HG03575 (cell line): ENCODE data around the gene NDUFAF3.

ENCODE experiments used
- ATAC-seq: cut with Tn5 transposase; IDR thresholded peaks from one replicate; pipeline ENCODE4 v1.9.1; 2021; ENCODE audit not compliant: unreplicated experiment, insufficient number of reproducible peaks, low FRiP score; ENCODE audit errors: extremely low read depth

The NDUFAF3 gene

DNA sequence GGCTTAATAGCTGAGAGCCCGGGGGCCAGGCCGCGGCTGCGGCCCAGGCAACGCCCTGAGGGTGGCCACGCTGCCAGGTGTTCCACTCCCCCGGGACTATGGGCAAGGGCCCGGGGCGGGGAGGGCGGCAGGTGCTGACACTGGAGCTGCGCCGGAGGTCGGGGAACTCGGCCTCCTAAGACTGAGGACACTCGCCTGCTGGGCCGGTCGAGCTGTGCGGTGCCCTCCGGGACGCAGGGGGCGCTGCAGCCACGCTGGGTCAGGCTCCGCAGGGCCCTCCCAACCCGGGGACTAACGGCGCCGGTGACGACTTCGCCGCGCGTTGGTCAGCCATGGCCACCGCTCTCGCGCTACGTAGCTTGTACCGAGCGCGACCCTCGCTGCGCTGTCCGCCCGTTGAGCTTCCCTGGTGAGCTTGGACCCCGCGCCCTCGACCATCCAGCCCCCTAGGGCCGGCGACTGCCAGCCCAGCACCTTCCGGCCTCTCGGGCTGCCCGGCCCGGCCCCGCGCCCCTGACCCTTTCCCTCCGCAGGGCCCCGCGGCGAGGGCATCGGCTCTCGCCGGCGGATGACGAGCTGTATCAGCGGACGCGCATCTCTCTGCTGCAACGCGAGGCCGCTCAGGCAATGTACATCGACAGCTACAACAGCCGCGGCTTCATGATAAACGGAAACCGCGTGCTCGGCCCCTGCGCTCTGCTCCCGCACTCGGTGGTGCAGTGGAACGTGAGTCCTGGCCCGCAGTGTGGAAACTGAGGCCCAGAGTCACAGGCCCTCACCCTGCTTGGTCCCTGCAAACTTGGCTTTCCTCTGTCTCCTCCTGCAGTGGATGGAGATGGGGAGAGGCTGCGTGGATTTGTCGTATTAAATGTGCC is at the start of gene NDUFAF3:
Gene NDUFAF3, plus strand, starts transcription at position 309 of the 875 bp plus-strand sequence. Its CDS starts 24 bp downstream, at position 333.
- peak; percentile 21 for ATAC-seq

GRCh38 chr3:48974076-48974864 is 47.7 kb upstream of the NDUFAF3 start:
- no peak for ATAC-seq

GRCh38 chr3:48979451-48979850 is 42.5 kb upstream of the NDUFAF3 start:
- no peak for ATAC-seq

- ATAC-seq: no peak
These were observed 41.6 kb upstream of the NDUFAF3 start for GRCh38 chr3:48980295-48980694.

DNA sequence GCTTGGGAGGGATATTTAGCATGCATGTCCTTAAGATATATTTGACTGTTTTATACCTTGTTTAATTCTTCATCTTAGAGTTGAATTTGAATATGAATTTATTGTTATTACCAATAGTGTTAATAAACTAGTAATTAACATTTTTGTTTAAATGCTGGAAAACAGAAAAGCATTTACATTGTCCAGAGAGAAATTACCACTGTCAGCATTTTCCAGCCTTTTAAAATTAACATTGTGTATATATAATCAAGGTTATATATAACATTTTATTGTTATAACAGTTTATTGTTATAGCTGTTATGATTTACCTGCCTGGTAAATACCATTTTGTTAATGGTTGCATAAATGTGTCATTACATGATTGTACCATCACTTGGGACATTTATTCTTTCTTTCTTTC is 39.9 kb upstream of the NDUFAF3 start:
- ATAC-seq: no peak

- ATAC-seq: no peak
These were observed 39.2 kb upstream of the NDUFAF3 start for GRCh38 chr3:48982686-48983085.

DNA sequence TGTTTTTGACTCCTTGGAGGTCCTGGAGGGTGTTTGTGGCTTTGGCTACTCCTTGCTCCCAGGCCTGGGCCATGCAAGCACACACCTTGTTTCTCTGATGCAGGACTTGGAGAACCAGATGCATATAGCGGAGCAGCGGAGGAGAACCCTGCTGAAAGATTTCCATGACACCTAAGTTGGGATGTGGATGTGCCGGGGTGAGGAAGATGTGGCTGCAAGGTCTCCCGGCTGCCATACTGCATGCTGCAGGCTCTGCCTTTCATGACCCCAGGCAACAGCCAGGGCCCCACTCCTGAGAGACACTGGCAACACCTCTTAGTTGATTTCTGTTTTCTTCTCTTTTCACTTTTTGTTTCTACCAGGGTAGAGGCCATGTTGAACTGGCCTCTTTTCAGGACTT is 38.8 kb upstream of the NDUFAF3 start:
- ATAC-seq: no peak

DNA sequence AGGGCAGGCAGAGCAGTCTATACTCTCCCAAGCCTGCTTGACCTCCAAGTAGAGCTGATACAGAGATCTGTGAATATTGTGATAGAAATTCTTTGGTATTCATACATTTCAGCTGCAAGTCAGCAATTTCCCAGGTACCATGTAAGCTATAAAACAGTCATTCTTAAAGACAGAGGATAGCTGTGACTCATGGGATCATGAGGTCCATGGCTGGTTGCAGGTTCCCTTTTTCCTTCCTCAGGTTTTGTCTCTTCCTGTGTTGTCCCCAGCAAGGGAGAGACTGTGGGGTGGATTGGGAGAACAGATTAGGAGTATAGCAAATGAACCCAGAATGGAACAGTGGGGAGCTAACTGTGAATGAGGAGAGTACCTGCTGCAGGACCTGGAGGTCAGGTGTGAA is 37.3 kb upstream of the NDUFAF3 start:
- ATAC-seq: no peak

DNA sequence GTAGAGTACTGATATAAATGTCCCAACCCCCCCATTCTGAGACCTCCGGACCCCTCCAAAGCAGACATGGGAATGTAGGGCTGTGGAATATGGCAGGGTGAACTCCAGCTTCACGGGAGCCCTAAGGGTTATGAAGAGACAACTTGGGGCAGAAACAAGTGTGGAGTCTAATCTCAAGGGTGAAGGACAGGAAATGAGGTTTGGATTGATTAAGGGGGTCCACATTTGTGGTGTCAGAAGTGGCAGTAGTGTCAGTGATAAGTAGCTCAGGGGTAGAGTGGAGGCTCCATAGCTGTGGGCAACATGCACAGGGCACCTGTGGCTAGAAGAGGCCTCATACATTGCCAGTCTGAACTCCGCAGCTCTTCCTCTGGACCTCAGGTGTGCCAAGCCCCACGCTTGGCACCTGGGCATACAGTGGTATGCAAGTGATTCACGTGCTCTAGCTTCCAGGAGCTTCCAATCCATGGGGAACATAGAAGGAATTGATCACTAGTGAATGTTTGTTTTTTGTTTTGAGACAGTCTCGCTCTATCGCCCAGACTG is 36.0 kb upstream of the NDUFAF3 start:
- ATAC-seq: no peak

- no peak for ATAC-seq
These were observed 32.7 kb upstream of the NDUFAF3 start for GRCh38 chr3:48989126-48989795.

- no peak for ATAC-seq
These were observed 31.9 kb upstream of the NDUFAF3 start, which contains the start of gene P4HTM for GRCh38 chr3:48989796-48990635. Gene P4HTM, plus strand, starts transcription at chr3:48990241. Its CDS starts 16 bp downstream, at chr3:48990257.

DNA sequence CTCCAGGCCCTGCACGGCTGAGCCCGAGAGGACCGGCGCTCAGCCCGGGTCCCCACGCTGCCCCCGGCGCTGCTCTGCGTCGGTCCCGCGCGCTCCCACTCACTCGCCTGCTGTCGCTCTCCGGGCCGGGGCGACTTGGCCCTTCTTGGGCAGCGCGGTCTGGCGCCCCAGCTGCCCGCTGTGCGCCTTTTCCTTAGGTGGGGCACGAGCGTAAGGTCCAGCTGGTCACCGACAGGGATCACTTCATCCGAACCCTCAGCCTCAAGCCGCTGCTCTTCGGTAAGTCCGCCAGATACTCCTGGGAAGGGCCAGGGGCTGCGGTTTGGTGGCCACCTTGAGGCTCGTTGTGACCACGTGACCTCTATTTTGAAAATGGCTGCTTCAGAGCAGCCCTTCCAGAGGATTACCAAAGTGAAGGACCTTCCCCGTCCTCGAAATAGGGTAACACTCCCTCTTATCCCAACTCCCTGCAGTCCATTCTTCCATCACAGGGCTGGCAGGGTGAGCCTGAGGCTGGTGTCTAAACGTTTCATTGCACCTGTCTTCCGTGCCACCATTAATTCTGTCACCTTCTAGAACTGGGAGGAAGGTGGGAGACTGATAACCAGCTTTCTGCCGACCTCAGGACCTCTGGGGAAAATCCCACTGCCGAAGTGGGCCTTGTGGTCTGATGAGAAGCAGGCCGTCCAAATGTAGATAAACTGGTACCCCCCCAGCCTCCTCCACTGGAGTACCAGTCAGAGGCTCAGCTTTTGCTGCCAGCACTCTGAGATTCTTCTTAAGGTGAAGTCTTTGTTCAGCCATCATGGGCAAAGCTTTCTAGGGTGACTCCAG is 31.1 kb upstream of the NDUFAF3 start:
- no peak for ATAC-seq

DNA sequence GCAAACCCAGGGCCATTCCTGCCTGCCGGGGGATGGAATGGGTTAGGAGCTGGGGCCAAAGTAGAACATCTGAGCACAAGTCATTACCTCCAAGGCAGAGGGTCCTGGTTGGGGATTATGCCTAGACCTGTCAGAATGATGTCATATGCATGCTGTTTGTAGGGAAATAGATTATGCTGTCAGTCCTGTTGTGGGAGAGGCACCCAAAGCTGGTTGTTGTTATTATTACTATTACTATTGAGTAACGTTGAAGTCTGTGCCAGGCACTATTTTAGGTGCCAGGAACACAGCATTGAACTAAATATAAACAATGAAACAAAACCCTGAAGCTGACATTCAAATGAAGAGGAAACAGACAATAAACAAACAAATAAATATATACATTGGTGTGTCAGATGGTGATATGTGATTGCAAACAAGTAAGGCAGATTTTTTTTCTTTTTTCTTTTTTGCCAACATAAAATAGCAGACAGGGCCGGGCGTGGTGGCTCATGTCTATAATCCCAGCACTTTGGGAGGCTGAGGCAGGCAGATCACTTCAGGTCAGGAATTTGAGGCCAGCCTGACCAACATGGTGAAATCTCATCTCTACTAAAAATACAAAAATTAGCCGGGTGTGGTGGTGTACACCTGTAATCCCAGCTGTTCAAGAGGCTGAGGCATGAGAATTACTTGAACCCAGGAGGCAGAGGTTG is 29.9 kb upstream of the NDUFAF3 start:
- ATAC-seq: no peak

GRCh38 chr3:48993834-48994233 is 28.1 kb upstream of the NDUFAF3 start:
- ATAC-seq: no peak

GRCh38 chr3:48996640-48997039 is 25.3 kb upstream of the NDUFAF3 start:
- ATAC-seq: no peak

DNA sequence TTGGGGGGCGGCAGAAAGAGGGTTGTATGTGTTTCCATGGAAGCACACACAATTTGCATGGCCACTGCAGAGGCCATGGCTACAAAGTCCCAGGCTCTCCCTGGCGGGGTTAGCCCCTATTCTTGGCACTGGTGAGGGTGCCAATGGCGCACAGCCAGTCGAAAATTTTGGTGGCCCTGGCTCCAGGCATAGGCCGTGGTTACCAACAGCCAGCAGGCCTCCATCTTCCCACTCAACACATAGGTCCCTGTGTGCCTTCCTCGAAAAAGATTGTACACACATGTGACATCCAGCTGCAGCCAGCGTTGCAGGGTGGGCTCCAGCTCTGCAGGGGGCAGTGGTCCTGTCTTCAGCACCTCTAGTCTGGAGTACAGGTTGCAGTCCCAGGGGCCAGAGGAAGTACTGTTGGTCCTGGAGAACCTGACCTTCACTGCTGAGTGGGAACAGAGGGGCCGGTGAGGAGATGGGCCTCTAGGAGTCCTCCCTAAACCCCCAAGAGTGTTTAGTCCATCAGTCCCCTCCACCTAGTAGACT is 24.8 kb upstream of the NDUFAF3 start:
- no peak for ATAC-seq
